Fibroblast of pulmonary artery (primary cell): ENCODE results near the gene CCDC8.

Experiments
- DNase-seq: peaks from one replicate; pipeline ENCODE4 v3.0.0-alpha.2; 2010; ENCODE audit warnings: low read depth
- H3K4me3 ChIP-seq: replicated peaks from 2 replicates; pipeline ENCODE4 v1.5.1; 2011; ENCODE audit warnings: low read depth, mild to moderate bottlenecking, control low read depth, low read length, moderate library complexity
- TF ChIP-seq, protein P1 (sequence below): IDR thresholded peaks from 2 replicates; pipeline ENCODE4 v1.5.1; 2011; ENCODE audit warnings: mild to moderate bottlenecking, control low read depth, low read length, inconsistent platforms; ENCODE audit errors: missing control alignments

The CCDC8 gene

DNA sequence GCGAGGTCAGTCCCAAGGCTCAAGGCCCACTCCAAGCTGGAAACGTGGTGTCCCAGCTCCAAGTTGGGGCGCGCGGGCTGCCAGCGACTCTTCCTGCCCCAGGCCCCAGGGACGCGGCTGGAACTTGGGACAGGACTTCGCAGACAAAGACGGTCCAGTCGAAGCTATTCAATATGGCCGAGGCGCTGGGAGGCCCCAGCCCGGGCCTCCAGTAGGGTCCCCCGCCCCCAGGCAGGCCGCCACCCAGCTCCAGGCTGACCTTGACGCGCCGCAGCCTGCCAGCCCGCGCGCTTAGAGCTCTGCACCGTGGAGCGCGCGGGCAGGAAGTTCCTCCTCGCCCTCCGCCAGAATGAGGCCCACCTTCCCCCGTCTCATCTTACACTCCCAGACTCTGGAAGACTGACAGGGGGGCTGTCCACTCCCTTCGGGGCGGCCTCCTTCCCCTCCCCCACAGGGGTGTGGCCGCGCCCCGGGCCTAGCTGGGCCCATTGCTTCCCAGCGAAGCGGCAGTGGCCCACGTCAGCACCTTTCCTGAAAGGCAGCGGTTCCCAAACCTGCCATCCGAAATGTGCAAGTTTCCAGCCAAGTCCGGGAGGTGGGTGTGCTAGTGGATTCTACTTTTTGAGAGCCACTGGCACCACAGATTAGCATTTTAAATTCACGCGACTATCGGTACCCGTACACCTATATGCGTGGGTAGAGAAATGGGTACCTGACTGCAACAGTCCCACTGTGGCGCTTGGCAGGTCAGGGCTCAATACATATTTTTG lies at the start of gene CCDC8:
Gene CCDC8, minus strand, starts transcription at position 303 of the 770 bp plus-strand sequence. CDS start 754 bp downstream, outside the sequence.
- H3K4me3 ChIP-seq, result peak within 1 kb of the TSS; percentile 69
- TF ChIP-seq, protein P1, sequence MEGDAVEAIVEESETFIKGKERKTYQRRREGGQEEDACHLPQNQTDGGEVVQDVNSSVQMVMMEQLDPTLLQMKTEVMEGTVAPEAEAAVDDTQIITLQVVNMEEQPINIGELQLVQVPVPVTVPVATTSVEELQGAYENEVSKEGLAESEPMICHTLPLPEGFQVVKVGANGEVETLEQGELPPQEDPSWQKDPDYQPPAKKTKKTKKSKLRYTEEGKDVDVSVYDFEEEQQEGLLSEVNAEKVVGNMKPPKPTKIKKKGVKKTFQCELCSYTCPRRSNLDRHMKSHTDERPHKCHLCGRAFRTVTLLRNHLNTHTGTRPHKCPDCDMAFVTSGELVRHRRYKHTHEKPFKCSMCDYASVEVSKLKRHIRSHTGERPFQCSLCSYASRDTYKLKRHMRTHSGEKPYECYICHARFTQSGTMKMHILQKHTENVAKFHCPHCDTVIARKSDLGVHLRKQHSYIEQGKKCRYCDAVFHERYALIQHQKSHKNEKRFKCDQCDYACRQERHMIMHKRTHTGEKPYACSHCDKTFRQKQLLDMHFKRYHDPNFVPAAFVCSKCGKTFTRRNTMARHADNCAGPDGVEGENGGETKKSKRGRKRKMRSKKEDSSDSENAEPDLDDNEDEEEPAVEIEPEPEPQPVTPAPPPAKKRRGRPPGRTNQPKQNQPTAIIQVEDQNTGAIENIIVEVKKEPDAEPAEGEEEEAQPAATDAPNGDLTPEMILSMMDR, result no peak
- DNase-seq, result peak; percentile 96

DNA sequence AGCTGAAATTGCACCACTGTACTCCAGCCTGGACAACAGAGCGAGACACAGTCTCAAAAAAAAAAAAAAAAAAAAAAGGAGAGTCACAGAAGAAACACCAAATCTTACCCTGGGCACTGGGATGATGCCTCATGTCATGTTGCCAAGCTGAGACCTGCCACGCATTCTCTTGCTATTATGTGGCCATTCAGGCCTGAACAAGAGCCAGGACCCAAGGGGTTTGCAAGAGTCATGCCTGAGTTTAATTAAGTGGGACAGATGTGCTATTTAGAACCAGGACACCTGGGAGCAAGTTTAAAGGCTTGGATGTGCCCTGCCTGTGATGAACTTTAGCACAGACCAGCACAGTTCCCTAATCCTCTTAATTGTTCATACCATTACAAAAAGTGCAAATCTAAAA lies 48.2 kb upstream of the CCDC8 start:
- DNase-seq, result no peak
- H3K4me3 ChIP-seq, result no peak overlapping the region
- TF ChIP-seq, protein P1, result no peak

DNA sequence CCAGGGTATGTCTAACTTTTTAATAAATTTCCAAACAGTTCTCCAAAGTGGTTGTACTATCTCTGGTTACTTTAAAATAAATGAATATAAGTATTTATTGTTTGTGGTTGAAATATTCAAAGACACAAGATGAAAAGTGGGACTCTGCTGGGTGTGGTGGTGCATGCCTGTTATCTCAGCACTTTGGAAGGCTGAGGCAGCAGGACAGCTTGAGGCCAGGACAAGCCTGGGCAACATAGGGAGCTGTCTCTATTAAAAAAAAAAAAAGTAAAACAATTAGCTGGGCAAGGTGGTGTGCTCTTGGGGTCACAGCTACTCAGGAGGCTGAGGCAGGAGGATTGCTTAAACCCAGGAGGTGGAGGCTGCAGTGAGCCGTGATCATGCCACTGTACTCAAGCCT lies 47.6 kb upstream of the CCDC8 start:
- H3K4me3 ChIP-seq, result no peak overlapping the region
- no peak for DNase-seq
- TF ChIP-seq, protein P1, result no peak

GRCh38 chr19:46460055-46460454 lies 46.7 kb upstream of the CCDC8 start:
- no peak overlapping the region for H3K4me3 ChIP-seq
- DNase-seq, result no peak
- TF ChIP-seq, protein P1, result no peak

GRCh38 chr19:46456930-46457329 lies 43.6 kb upstream of the CCDC8 start:
- DNase-seq, result no peak
- TF ChIP-seq, protein P1, result no peak
- no peak overlapping the region for H3K4me3 ChIP-seq

DNA sequence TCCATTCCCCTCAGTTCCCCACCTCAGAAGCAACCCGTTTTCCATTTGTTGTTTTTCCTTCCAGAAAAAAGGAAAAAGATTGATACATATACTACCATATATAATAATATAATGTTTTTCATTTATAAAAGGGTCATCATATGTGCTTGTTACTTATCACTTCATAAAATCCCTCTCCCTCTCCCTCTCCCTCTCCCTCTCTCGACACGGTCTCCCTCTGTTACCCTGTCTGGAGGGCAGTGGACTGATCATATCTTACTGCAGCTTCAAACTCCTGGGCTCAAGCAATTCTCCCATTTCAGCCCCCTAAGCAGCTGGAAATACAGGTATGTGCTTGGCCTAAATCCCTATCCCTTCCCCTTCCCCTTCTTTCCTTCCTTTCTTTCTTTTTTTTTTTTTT lies 40.9 kb upstream of the CCDC8 start:
- no peak for DNase-seq
- H3K4me3 ChIP-seq, result no peak overlapping the region
- TF ChIP-seq, protein P1, result no peak

GRCh38 chr19:46453661-46454060 lies 40.3 kb upstream of the CCDC8 start:
- TF ChIP-seq, protein P1, result no peak
- DNase-seq, result no peak
- H3K4me3 ChIP-seq, result no peak overlapping the region
